HG03460 (cell line): ENCODE measurements around the gene KCNB1.

Source experiments
- ATAC-seq: cut with Tn5 transposase; IDR thresholded peaks from one replicate; pipeline ENCODE4 v1.9.1; 2021; ENCODE audit not compliant: unreplicated experiment

KCNB1 gene

GRCh38 chr20:49444553-49444990 is 37.9 kb downstream of the KCNB1 start:
- ATAC-seq: no peak

GRCh38 chr20:49437057-49437456 is 45.4 kb downstream of the KCNB1 start:
- no peak for ATAC-seq

- ATAC-seq: no peak
Measured at GRCh38 chr20:49435639-49436038, 46.8 kb downstream of the KCNB1 start.

- ATAC-seq: no peak
Measured at GRCh38 chr20:49433333-49433732, 49.1 kb downstream of the KCNB1 start.

- no peak for ATAC-seq
Measured at GRCh38 chr20:49432550-49432949, 49.9 kb downstream of the KCNB1 start.

- ATAC-seq: no peak
Measured at GRCh38 chr20:49431329-49431728, 51.1 kb downstream of the KCNB1 start.

- ATAC-seq: no peak
Measured at GRCh38 chr20:49430320-49430719, 52.1 kb downstream of the KCNB1 start.

- ATAC-seq: no peak
Measured at GRCh38 chr20:49427751-49428518, 54.5 kb downstream of the KCNB1 start.

GRCh38 chr20:49426873-49427272 is 55.6 kb downstream of the KCNB1 start:
- no peak for ATAC-seq

- no peak for ATAC-seq
Measured at GRCh38 chr20:49426395-49426794, 56.1 kb downstream of the KCNB1 start.

- ATAC-seq: no peak
Measured at GRCh38 chr20:49424536-49424935, 57.9 kb downstream of the KCNB1 start.

- ATAC-seq: no peak
Measured at GRCh38 chr20:49422161-49422560, 60.3 kb downstream of the KCNB1 start.

- no peak for ATAC-seq
Measured at GRCh38 chr20:49420811-49421295, 61.6 kb downstream of the KCNB1 start.

GRCh38 chr20:49420292-49420691 is 62.2 kb downstream of the KCNB1 start:
- no peak for ATAC-seq

GRCh38 chr20:49419785-49420184 is 62.7 kb downstream of the KCNB1 start:
- ATAC-seq: no peak

GRCh38 chr20:49418809-49419208 is 63.7 kb downstream of the KCNB1 start:
- ATAC-seq: no peak

GRCh38 chr20:49417843-49418555 is 64.5 kb downstream of the KCNB1 start:
- ATAC-seq: no peak

GRCh38 chr20:49415668-49416044 is 66.8 kb downstream of the KCNB1 start:
- no peak for ATAC-seq

- no peak for ATAC-seq
Measured at GRCh38 chr20:49415005-49415667, 67.3 kb downstream of the KCNB1 start.

- ATAC-seq: no peak
Measured at GRCh38 chr20:49413677-49414076, 68.8 kb downstream of the KCNB1 start.

GRCh38 chr20:49412953-49413352 is 69.5 kb downstream of the KCNB1 start:
- ATAC-seq: no peak

GRCh38 chr20:49412254-49412653 is 70.2 kb downstream of the KCNB1 start:
- no peak for ATAC-seq
